ENCODE data around the gene TBC1D22A. TPM values are rescaled to one million over a fixed set of nuclear protein-coding genes. Genes with fewer than 3 reads are reported as not detected.

TBC1D22A gene
- total RNA-seq, 1 donor from 2014 or later = 10.6 TPM

GRCh38 chr22:46914481-46914880 is 152.0 kb downstream of the TBC1D22A start:
- Histone ChIP-seq H4K20me1 (ENCODE audit: low read depth) (peaks cover 19% of the 10 kb centered on the region), H3K9me3 (ENCODE audit: low read depth) (no peaks in the 10 kb centered on the region), H2AFZ (replicated peaks) (no peak overlapping the region), H3K4me3 (no peak overlapping the region), H3K27me3 (no peaks in the 10 kb centered on the region), H3K9ac (no peak overlapping the region), H3F3A (ENCODE audit: low read depth) (no peaks in the 10 kb centered on the region), H3K79me2 (ENCODE audit: low read depth) (no peaks in the 10 kb centered on the region), H3K4me2 (no peak overlapping the region), H3K27ac (no peak overlapping the region), H3K4me1 (no peaks in the 10 kb centered on the region), H3K36me3 (no peaks in the 10 kb centered on the region)
- no peak for TF ChIP-seq CTCF (IDR thresholded peaks at IDR 0.05)
- TF ChIP-seq EZH2 (IDR thresholded peaks at IDR 0.05) = no peak
- TF ChIP-seq EZH2phosphoT487 (IDR thresholded peaks at IDR 0.05) = no peak
- Mint-ChIP-seq H3K36me3 (peaks cover 10% of the 10 kb centered on the region), H3K9me3 (no peaks in the 10 kb centered on the region), H3K4me1 (peaks cover 9% of the 10 kb centered on the region), H3K4me3 (no peak overlapping the region), H3K27me3 (ENCODE audit: insufficient read depth, low read depth) (peaks cover 6% of the 10 kb centered on the region), H3K27ac (peak overlapping the region; percentile 80)
- no peak for DNase-seq (ENCODE audit: low spot score)

GRCh38 chr22:46914916-46915894 is 152.8 kb downstream of the TBC1D22A start:
- Histone ChIP-seq H3K79me2 (ENCODE audit: low read depth) (no peaks in the 10 kb centered on the region), H3K9ac (no peak overlapping the region), H3K4me3 (no peak overlapping the region), H4K20me1 (ENCODE audit: low read depth) (peaks cover 12% of the 10 kb centered on the region), H3K27me3 (no peaks in the 10 kb centered on the region), H3K9me3 (ENCODE audit: low read depth) (no peaks in the 10 kb centered on the region), H3K27ac (no peak overlapping the region), H3K36me3 (no peaks in the 10 kb centered on the region), H2AFZ (replicated peaks) (no peak overlapping the region), H3F3A (ENCODE audit: low read depth) (no peaks in the 10 kb centered on the region), H3K4me1 (no peaks in the 10 kb centered on the region), H3K4me2 (no peak overlapping the region)
- no peak for DNase-seq (ENCODE audit: low spot score)
- Mint-ChIP-seq H3K4me1 (peaks cover 7% of the 10 kb centered on the region), H3K27me3 (ENCODE audit: insufficient read depth, low read depth) (peaks cover 6% of the 10 kb centered on the region), H3K9me3 (no peaks in the 10 kb centered on the region), H3K4me3 (no peak overlapping the region), H3K27ac (peak overlapping the region; percentile 10), H3K36me3 (peaks cover 10% of the 10 kb centered on the region)
- TF ChIP-seq CTCF (IDR thresholded peaks at IDR 0.05) (no peak), EZH2phosphoT487 (IDR thresholded peaks at IDR 0.05) (no peak), EZH2 (IDR thresholded peaks at IDR 0.05) (no peak)

- Histone ChIP-seq H3K27me3 (no peaks in the 10 kb centered on the region), H3K27ac (no peak overlapping the region), H4K20me1 (ENCODE audit: low read depth) (peaks cover 2% of the 10 kb centered on the region), H3K9ac (no peak overlapping the region), H3K79me2 (ENCODE audit: low read depth) (no peaks in the 10 kb centered on the region), H3K4me2 (no peak overlapping the region), H3K9me3 (ENCODE audit: low read depth) (no peaks in the 10 kb centered on the region), H3K4me3 (no peak overlapping the region), H3K36me3 (no peaks in the 10 kb centered on the region), H3K4me1 (no peaks in the 10 kb centered on the region), H3F3A (ENCODE audit: low read depth) (no peaks in the 10 kb centered on the region), H2AFZ (replicated peaks) (no peak overlapping the region)
- peak overlapping the region; percentile 10 for H3K27ac Mint-ChIP-seq
- no peak overlapping the region for H3K4me3 Mint-ChIP-seq
- no peak for TF ChIP-seq EZH2phosphoT487 (IDR thresholded peaks at IDR 0.05)
- no peak for TF ChIP-seq CTCF (IDR thresholded peaks at IDR 0.05)
- no peak for TF ChIP-seq EZH2 (IDR thresholded peaks at IDR 0.05)
- peaks cover 1% of the 10 kb centered on the region for H3K4me1 Mint-ChIP-seq
- DNase-seq (ENCODE audit: low spot score) = no peak
- no peaks in the 10 kb centered on the region for H3K9me3 Mint-ChIP-seq
- peaks cover 4% of the 10 kb centered on the region for H3K27me3 Mint-ChIP-seq (ENCODE audit: insufficient read depth, low read depth)
- H3K36me3 Mint-ChIP-seq = peaks cover 7% of the 10 kb centered on the region
These were observed 153.7 kb downstream of the TBC1D22A start for GRCh38 chr22:46915950-46916730.

All from neural progenitor cell (in vitro differentiated cells).